Activated CD4-positive, alpha-beta T cell treated with anti-CD3 and anti-CD28 coated beads, Interleukin-2, amount 10 ng/mL, durations not matched to agents 7 days and 5 days (primary cell): Measurements from ENCODE around the gene NLRP7. TPM values are rescaled to one million over a fixed set of nuclear protein-coding genes. Genes with fewer than 3 reads are reported as not detected.
"Not testable (repeated sequence)": the region's sequence is repeated elsewhere in the genome, so short reads cannot be mapped to it uniquely, and the experiment has no call there.

ENCODE experiments used
- CTCF ChIA-PET: fragments of 350-600 bp; sonication (Branson Sonifier 250); formaldehyde crosslinking; loops from one replicate; lab custom pipeline; 2021; ENCODE audit warnings: antibody characterized with exemption; lab: Charles Lee
- POLR2A ChIA-PET: fragments of 350-600 bp; sonication (Branson Sonifier 250); formaldehyde crosslinking; loops from one replicate; lab custom pipeline; 2021; ENCODE audit warnings: antibody characterized with exemption; lab: Charles Lee
- DNase-seq: peaks from one replicate; pipeline ENCODE4 v3.0.0-alpha.2; 2020
- H3K27ac Mint-ChIP-seq: one replicate; pipeline ENCODE4 v1.8.0; 2021; ENCODE audit warnings: mild to moderate bottlenecking, moderate library complexity, mixed read lengths
- H3K27me3 Mint-ChIP-seq: one replicate; pipeline ENCODE4 v1.8.0; 2021; ENCODE audit warnings: mixed read lengths
- H3K36me3 Mint-ChIP-seq: one replicate; pipeline ENCODE4 v1.8.0; 2021; ENCODE audit warnings: low read depth, mixed read lengths
- H3K4me1 Mint-ChIP-seq: one replicate; pipeline ENCODE4 v1.8.0; 2021; ENCODE audit warnings: mixed read lengths
- H3K4me3 Mint-ChIP-seq: one replicate; pipeline ENCODE4 v1.8.0; 2021; ENCODE audit warnings: mild to moderate bottlenecking, moderate library complexity, mixed read lengths
- H3K9me3 Mint-ChIP-seq: one replicate; pipeline ENCODE4 v1.8.0; 2021; ENCODE audit warnings: mixed read lengths
- total RNA-seq, 2 experiments: library from RNA; stranded (reverse); gene quantifications; one replicate each; pipeline ENCODE4 v1.2.3, GENCODE V29; 2021

The NLRP7 gene
- total RNA-seq = not detected

DNA sequence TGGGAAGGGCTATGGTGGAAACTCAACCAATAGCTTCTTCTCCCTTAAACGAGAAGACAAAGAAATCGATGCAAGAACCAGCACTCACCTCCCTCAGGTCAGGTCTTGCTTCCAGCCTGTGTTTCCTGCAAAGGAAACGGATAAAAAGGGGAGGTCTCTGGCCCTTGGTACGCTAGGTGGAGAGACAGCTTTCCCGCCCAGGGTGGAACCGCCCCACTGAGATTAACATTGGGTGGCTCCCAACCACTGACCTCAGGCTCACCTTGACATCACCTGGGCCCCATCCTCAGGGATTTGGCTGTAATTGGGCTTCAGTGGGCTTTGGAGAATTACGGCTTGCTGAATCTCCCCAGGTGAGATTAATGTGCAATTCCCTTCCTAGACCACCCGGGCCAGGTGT is at the start of gene NLRP7:
TSS of gene NLRP7 (minus strand) at position 150 of the 400 bp plus-strand sequence.
- H3K36me3 Mint-ChIP-seq = no peaks in the 10 kb centered on the region
- H3K9me3 Mint-ChIP-seq = no peaks in the 10 kb centered on the region
- peaks cover 2% of the 10 kb centered on the region for H3K27me3 Mint-ChIP-seq
- no peak within 1 kb of the TSS for H3K4me3 Mint-ChIP-seq
- ChIA-PET CTCF (no interaction called here), POLR2A (no interaction called here)
- DNase-seq = no peak
- H3K4me1 Mint-ChIP-seq = no peaks in the 10 kb centered on the region
- H3K27ac Mint-ChIP-seq = no peak within 1 kb of the TSS

DNA sequence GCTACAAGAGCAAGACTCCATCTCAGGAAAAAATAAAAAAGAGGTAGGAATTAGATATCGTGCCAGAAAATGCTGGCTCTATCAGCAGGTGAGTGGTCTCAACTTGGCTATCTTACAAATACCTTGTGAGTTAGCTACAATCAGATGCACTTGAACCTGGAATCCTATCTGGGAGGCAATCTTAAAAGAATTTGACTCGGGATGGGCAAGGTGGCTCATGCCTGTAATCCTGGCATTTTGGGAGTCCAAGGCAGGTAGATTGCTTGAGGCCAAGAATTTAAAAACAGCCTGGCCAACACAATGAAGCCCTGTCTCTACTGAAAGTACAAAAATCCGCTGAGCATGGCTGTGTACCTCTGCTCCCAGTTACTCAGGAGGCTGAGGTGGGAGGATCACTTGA is 48.2 kb upstream of the NLRP7 start:
- DNase-seq = no peak
- Mint-ChIP-seq H3K4me3 (no peak overlapping the region), H3K27ac (no peak overlapping the region), H3K4me1 (no peaks in the 10 kb centered on the region), H3K36me3 (peaks cover 3% of the 10 kb centered on the region), H3K27me3 (no peaks in the 10 kb centered on the region), H3K9me3 (peaks cover 4% of the 10 kb centered on the region)
- CTCF ChIA-PET = interaction anchor here (0.7 kb wide), 1 partner anchor 114 kb away, joined by 3 read pairs; no protein-coding TSS in a partner anchor
- POLR2A ChIA-PET = no interaction called here

DNA sequence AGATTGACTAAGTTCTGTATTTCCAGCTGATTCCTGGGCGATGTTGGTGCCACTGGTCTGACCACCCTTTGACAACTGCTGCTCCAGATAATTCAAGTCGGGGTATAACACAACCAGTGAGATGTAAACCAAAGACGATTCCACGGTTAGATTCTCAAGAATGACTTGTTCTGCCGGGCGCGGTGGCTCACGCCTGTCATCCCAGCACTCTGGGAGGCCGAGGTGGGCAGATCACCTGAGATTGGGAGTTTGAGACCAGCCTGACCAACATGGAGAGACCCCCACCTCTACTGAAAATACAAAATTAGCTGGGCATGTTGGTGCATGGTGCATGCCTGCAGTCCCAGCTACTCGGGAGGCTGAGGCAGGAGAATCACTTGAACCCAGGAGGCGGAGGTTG is 42.2 kb upstream of the NLRP7 start:
- H3K27ac Mint-ChIP-seq, H3K9me3 Mint-ChIP-seq, H3K27me3 Mint-ChIP-seq, DNase-seq, H3K4me1 Mint-ChIP-seq, CTCF ChIA-PET, H3K4me3 Mint-ChIP-seq: not testable (repeated sequence)
- H3K36me3 Mint-ChIP-seq = peaks cover 15% of the 10 kb centered on the region
- POLR2A ChIA-PET = interaction anchor here (0.7 kb wide), 1 partner anchor 13 kb away, joined by 3 read pairs; no protein-coding TSS in a partner anchor

DNA sequence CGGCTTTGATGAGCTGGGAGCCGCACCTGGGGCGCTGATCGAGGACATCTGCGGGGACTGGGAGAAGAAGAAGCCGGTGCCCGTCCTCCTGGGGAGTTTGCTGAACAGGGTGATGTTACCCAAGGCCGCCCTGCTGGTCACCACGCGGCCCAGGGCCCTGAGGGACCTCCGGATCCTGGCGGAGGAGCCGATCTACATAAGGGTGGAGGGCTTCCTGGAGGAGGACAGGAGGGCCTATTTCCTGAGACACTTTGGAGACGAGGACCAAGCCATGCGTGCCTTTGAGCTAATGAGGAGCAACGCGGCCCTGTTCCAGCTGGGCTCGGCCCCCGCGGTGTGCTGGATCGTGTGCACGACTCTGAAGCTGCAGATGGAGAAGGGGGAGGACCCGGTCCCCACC is 35.2 kb upstream of the NLRP7 start:
- CTCF ChIA-PET, H3K9me3 Mint-ChIP-seq, H3K4me3 Mint-ChIP-seq, H3K27ac Mint-ChIP-seq, POLR2A ChIA-PET, H3K4me1 Mint-ChIP-seq, H3K27me3 Mint-ChIP-seq, DNase-seq: not testable (repeated sequence)
- H3K36me3 Mint-ChIP-seq = peaks cover 13% of the 10 kb centered on the region

DNA sequence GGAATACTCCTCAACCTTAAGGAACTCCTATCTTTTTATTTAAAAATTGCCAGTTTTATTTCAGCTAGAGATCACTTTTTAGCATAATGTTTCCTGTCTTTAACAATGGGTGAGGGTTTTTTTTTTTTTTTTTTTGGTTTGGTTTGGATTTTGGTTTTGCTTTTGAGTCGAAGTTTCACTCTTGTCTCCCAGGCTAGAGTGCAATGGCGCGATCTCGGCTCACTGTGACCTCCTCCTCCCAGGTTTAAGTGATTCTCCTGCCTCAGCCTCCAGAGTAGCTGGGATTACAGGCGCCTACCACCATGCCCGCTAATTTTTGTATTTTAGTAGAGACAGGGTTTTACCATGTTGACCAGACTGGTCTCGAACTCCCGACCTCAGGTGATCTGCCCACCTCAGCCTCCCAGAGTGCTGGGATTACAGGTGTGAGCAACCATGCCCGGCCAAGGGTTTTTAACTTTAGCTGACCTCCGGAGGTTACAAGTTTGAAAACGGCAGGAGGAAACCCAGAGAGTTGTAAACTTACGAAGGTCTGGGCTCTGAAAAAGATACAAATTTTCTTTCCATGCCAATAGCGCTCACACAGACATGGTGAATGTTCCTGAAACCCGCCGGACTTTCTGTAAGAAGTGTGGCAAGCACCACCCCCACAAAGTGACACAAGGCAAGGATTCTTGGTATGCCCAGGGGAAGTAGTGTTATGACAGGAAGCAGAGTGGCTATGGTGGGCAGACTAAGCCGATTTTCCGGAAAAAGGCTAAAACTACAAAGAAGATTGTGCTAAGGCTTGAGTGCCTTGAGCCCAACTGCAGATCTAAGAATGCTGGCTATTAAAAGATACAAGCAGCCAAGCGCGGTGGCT is 26.1 kb upstream of the NLRP7 start:
- Mint-ChIP-seq H3K4me3 (peak overlapping the region; percentile 51), H3K36me3 (peaks cover 16% of the 10 kb centered on the region), H3K4me1 (peaks cover 25% of the 10 kb centered on the region), H3K27ac (peak overlapping the region; percentile 87)
- H3K27me3 Mint-ChIP-seq, POLR2A ChIA-PET, H3K9me3 Mint-ChIP-seq: not testable (repeated sequence)
- peak; percentile 36 for DNase-seq
- CTCF ChIA-PET = interaction anchor here (0.6 kb wide), 1 partner anchor 131 kb away, joined by 4 read pairs; no protein-coding TSS in a partner anchor

DNA sequence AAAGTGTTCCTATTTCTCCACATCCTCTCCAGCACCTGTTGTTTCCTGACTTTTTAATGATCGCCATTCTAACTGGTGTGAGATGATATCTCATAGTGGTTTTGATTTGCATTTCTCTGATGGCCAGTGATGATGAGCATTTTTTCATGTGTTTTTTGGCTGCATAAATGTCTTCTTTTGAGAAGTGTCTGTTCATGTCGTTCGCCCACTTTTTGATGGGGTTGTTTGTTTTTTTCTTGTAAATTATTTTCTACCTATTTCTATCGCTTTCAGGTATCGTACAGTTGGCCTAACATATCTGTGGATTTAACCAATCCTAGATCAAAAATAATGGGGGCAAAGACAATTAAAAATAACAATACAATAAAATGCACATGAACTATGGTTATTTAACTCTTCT is 24.1 kb upstream of the NLRP7 start:
- Mint-ChIP-seq H3K36me3 (peaks cover 12% of the 10 kb centered on the region), H3K4me1 (peaks cover 27% of the 10 kb centered on the region)
- H3K27ac Mint-ChIP-seq, H3K27me3 Mint-ChIP-seq, CTCF ChIA-PET, H3K4me3 Mint-ChIP-seq, POLR2A ChIA-PET, DNase-seq, H3K9me3 Mint-ChIP-seq: not testable (repeated sequence)

DNA sequence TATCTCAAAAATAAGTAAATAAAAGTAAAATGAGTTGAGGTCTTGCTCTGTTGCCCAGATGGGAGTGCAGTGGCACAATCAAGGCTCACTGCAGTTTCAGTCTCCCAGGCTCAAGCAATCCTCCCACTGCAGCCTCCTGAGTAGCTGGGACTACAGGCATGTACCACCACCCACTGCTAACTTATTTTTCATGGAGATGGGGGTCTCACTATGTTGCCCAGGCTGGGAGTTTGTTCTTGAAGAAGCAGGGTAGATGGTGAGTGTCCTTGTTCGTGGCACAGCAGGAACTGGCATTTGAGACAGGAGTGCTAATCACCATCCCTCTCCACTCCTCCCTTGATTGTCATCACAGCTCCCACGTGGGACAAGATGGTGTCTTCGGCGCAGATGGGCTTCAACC is 22.3 kb upstream of the NLRP7 start:
- Mint-ChIP-seq H3K4me3 (no peak overlapping the region), H3K27me3 (no peaks in the 10 kb centered on the region), H3K27ac (no peak overlapping the region), H3K36me3 (peaks cover 12% of the 10 kb centered on the region), H3K4me1 (peaks cover 27% of the 10 kb centered on the region), H3K9me3 (no peaks in the 10 kb centered on the region)
- no peak for DNase-seq
- ChIA-PET POLR2A (no interaction called here), CTCF (no interaction called here)

DNA sequence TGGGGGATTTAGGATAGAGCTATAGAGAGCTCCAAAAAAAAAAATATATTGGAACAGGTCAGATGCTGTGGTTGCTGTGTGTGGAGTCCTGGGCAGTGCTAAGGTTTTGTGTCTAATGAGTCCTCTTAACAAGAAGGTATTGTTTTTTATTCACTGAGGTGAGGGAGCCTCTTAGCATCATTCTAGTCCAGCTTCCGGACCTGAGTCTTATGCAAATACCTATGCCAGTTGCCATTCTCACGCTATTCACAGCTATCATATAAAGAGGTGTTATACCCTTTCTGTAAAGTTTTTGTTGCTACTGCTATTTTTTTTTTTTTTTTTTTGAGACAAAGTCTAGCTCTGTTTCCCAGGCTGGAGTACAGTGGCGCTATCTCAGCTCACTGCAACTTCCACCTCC is 20.3 kb upstream of the NLRP7 start:
- Mint-ChIP-seq H3K36me3 (peaks cover 6% of the 10 kb centered on the region), H3K27me3 (no peaks in the 10 kb centered on the region), H3K9me3 (no peaks in the 10 kb centered on the region), H3K4me1 (peaks cover 7% of the 10 kb centered on the region), H3K27ac (no peak overlapping the region), H3K4me3 (peak overlapping the region; percentile 28)
- CTCF ChIA-PET = interaction anchor here (0.6 to 1.4 kb wide), 3 partner anchors 13 to 665 kb away, joined by 3 to 4 read pairs (median 4); no protein-coding TSS in a partner anchor
- POLR2A ChIA-PET = no interaction called here
- no peak for DNase-seq

DNA sequence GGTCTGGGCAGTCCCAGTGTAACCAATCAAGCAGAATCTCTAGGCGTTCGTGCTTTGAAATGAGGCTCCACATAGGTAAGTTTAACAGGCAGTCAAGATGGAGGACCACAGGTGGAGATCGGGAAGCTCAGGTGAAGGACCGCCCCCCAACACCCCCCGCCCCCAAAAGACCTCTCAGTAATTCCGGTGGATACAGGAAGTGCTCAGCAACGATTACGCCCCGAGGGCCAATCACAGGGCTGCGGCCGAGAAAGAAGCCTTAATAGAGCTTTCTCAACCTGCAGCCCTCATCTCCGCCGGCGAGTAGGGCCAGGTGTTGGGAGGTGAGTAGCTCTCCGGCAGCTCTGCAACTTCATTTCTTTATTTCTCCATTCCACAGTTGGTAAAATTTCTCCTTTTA is 17.7 kb upstream of the NLRP7 start:
- H3K4me3 Mint-ChIP-seq, CTCF ChIA-PET, H3K4me1 Mint-ChIP-seq, H3K36me3 Mint-ChIP-seq, H3K9me3 Mint-ChIP-seq, DNase-seq, POLR2A ChIA-PET, H3K27ac Mint-ChIP-seq, H3K27me3 Mint-ChIP-seq: not testable (repeated sequence)

DNA sequence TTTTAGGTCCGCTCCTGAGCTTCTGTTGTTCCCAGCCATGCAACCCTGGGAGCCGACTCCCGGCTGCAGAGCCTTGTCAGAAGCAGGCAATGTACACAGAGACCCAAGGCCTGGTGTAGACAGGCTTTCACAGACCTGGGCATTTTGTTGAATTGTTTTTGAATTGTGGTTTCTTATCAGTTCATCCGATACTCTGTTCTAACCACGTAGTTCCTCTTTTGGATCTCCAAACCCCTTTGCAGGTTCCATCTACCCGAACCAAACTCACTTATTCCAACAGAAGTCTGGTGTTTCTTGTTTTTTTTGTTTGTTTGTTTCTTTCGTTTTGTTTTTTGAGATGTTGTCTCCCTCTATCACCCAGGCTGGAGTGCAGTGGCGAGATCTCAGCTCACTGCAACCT is 12.5 kb upstream of the NLRP7 start:
- peak; percentile 24 for DNase-seq
- ChIA-PET CTCF (no interaction called here), POLR2A (no interaction called here)
- Mint-ChIP-seq H3K36me3 (no peaks in the 10 kb centered on the region), H3K27ac (peak overlapping the region; percentile 68), H3K4me1 (peaks cover 19% of the 10 kb centered on the region), H3K4me3 (peak overlapping the region; percentile 16), H3K27me3 (peaks cover 8% of the 10 kb centered on the region), H3K9me3 (no peaks in the 10 kb centered on the region)

DNA sequence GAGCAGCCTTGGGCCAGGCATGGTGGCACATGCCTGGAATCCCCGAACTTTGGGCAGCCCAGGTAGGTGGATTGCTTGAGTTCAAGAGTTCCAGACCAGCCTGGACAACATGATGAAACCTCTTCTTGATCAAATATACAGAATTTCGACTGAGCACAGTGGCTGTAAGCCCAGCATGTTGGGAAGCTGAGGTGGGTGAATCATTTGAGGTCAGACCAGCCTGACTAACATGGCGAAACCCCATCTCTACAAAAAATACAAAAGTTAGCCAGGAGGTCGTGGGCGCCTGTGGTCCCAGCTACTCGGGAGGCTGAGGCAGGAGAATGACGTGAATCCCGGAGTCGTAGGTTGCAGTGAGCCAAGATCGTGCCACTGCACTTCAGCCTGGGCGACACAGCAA is 8.0 kb upstream of the NLRP7 start:
- POLR2A ChIA-PET = interaction anchor here (0.5 kb wide), 1 partner anchor 14 kb away, joined by 4 read pairs; no protein-coding TSS in a partner anchor

DNA sequence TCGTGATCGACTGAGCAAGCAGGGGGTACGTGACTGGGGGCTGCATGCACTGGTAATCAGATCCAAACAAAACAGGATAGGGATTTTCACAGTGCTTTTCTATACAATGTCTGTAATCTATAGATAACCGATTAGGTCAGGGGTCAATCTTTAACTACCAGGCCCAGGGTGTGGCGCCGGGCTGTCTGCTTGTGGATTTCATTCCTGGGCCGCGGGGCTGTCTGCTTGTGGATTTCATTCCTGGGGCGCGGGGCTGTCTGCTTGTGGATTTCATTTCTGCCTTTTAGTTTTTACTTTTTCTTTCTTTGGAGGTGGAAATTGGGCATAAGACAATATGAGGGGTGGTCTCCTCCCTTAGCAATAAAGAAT is 6.0 kb upstream of the NLRP7 start:
- H3K4me3 Mint-ChIP-seq = not testable (repeated sequence)

More for the DNA sequence above, 8.0 kb upstream of the NLRP7 start:
- no peak for DNase-seq
- CTCF ChIA-PET = no interaction called here
- no peak overlapping the region for H3K27ac Mint-ChIP-seq
- peaks cover 19% of the 10 kb centered on the region for H3K4me1 Mint-ChIP-seq
- H3K27me3 Mint-ChIP-seq = peaks cover 10% of the 10 kb centered on the region
- no peak overlapping the region for H3K4me3 Mint-ChIP-seq
- H3K36me3 Mint-ChIP-seq = no peaks in the 10 kb centered on the region
- H3K9me3 Mint-ChIP-seq = no peaks in the 10 kb centered on the region

DNA sequence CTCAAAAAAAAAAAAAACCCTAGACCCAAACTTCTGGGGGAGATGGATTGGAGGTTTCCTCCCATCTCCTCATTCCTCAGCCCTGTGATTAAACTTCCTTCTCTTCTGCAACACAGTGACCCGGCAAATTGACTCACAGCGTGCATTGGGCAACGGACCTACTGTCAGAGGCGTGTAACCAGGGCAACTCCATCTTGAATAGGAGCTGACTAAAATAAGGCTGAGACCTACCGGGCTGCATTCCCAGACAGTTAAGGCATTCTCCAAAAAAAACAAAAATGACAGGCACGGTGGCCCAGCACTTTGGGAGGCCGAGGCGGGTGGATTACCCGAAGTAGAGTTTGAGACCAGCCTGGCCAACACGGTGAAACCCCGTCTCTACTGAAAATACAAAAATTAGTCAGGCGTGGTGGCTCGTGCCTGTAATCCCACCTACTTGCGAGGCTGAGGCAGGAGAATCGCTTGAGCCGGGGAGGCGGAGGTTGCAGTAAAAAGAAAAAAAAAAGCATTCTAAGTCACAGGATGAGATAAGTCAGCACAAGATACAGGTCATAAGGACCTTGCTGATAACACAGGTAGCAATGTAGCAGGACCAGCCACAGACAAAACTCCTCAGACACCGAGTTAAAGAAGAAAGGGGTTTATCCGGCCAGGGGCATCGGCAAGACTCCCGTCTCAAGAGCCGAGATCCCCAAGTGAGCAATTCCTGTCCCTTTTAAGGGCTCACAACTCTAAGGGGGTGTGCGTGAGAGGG is 5.4 kb upstream of the NLRP7 start:
- Mint-ChIP-seq H3K4me1 (no peaks in the 10 kb centered on the region), H3K4me3 (no peak overlapping the region), H3K27me3 (peaks cover 6% of the 10 kb centered on the region), H3K9me3 (no peaks in the 10 kb centered on the region), H3K27ac (no peak overlapping the region), H3K36me3 (no peaks in the 10 kb centered on the region)
- POLR2A ChIA-PET = no interaction called here
- CTCF ChIA-PET = interaction anchor here (0.6 kb wide), 1 partner anchor 297 kb away, joined by 3 read pairs; no protein-coding TSS in a partner anchor
- DNase-seq = no peak

More for the DNA sequence above, 6.0 kb upstream of the NLRP7 start:
- POLR2A ChIA-PET, H3K27ac Mint-ChIP-seq, CTCF ChIA-PET, H3K36me3 Mint-ChIP-seq, DNase-seq, H3K4me1 Mint-ChIP-seq, H3K27me3 Mint-ChIP-seq, H3K9me3 Mint-ChIP-seq: not testable (repeated sequence)
